ENCODE measurements around the gene ALDH5A1.

The ALDH5A1 gene

DNA sequence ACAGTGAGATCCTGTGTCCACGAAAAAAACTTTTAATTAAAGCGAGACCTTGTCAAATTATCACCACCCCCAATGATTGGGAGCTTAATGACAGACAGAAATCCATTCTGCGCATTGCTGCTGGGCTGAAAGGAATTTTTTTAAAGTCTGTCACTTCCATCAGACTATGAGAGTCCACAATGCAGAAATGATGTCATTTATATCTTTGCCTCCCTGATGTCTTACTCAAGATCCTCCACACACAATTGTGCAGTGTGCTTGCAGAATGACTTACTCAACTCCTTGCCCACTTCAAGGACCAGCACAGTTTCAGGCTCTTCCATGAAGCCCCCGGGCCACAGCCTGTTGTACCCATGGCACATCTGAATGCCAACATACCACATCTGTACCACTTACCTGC, 46.4 kb upstream of the ALDH5A1 start:
- no peaks in the 10 kb centered on the region for H3K79me2 ChIP-seq (ENCODE audit: insufficient read depth, low read length)
- TF ChIP-seq, protein P1, sequence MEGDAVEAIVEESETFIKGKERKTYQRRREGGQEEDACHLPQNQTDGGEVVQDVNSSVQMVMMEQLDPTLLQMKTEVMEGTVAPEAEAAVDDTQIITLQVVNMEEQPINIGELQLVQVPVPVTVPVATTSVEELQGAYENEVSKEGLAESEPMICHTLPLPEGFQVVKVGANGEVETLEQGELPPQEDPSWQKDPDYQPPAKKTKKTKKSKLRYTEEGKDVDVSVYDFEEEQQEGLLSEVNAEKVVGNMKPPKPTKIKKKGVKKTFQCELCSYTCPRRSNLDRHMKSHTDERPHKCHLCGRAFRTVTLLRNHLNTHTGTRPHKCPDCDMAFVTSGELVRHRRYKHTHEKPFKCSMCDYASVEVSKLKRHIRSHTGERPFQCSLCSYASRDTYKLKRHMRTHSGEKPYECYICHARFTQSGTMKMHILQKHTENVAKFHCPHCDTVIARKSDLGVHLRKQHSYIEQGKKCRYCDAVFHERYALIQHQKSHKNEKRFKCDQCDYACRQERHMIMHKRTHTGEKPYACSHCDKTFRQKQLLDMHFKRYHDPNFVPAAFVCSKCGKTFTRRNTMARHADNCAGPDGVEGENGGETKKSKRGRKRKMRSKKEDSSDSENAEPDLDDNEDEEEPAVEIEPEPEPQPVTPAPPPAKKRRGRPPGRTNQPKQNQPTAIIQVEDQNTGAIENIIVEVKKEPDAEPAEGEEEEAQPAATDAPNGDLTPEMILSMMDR (IDR thresholded peaks at IDR 0.05; ENCODE audit: insufficient read depth, low read length, poor library complexity, severe bottlenecking) = no peak
- no peak for TF ChIP-seq EZH2phosphoT487 (conservative IDR thresholded peaks at IDR 0.05; ENCODE audit: low read length)
- H2AFZ ChIP-seq (ENCODE audit: low read depth, low read length, severe bottlenecking) = no peak overlapping the region

DNA sequence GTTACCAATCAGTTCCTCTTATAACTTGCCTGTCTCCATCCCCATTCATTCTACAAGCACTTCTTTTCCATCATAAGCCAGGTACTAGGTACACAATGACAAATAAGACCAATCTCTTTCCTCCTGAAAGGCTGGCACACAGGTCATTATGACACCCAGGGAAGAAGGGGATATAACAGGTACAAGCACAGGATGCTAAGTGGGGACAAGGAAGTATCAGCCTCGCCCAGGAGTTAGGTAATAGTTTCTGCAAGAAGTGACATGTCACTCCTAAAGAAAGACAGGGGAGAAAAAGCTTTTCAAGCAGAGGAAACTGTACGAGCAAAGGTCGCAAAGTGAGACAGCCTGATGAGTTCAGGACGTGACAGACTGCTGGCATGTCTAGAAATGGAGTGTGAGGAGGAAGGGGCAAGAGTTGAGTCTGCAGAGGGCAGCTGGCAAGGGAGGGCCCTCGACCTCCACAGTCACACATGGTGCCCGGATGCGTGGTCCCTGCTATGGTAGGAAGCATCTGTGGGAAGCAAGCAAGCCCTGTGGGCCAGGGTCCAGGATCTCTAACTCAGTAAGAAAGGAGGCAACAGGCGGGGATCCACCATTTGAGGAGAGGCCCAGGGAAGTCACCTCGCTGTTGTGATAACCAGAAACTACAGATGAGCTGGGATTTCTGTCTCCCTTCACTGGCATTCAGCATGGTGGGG, 45.8 kb upstream of the ALDH5A1 start:
- H4K20me1 ChIP-seq (ENCODE audit: low read depth, low read length) = no peaks in the 10 kb centered on the region
- H3K79me2 ChIP-seq (ENCODE audit: insufficient read depth, low read length) = no peaks in the 10 kb centered on the region
- H2AFZ ChIP-seq (ENCODE audit: low read depth, low read length, severe bottlenecking) = no peak overlapping the region
- no peaks in the 10 kb centered on the region for H3K9me3 ChIP-seq (ENCODE audit: insufficient read depth, low read length)
- no peaks in the 10 kb centered on the region for H3K27me3 ChIP-seq (ENCODE audit: low read length)
- no peaks in the 10 kb centered on the region for H3K36me3 ChIP-seq (ENCODE audit: low read length)
- no peak overlapping the region for H3K4me2 ChIP-seq (ENCODE audit: low read depth, low read length, poor library complexity, severe bottlenecking)
- no peak overlapping the region for H3K4me3 ChIP-seq (ENCODE audit: insufficient read depth, low read length, poor library complexity, severe bottlenecking)
- H3F3A ChIP-seq (ENCODE audit: insufficient read depth) = no peaks in the 10 kb centered on the region
- no peak for TF ChIP-seq EZH2phosphoT487 (conservative IDR thresholded peaks at IDR 0.05; ENCODE audit: low read length)
- TF ChIP-seq, protein P1 (IDR thresholded peaks at IDR 0.05; ENCODE audit: insufficient read depth, low read length, poor library complexity, severe bottlenecking) = no peak
- no peak overlapping the region for H3K27ac ChIP-seq (ENCODE audit: low read depth, low read length)
- H3K9me2 ChIP-seq (replicated peaks; ENCODE audit: insufficient read depth, low read length) = no peaks in the 10 kb centered on the region
- H3K9ac ChIP-seq (ENCODE audit: low read length) = no peak overlapping the region

More for the DNA sequence above, 46.4 kb upstream of the ALDH5A1 start:
- Histone ChIP-seq H3K36me3 (ENCODE audit: low read length) (no peaks in the 10 kb centered on the region), H3K9ac (ENCODE audit: low read length) (no peak overlapping the region), H3K4me3 (ENCODE audit: insufficient read depth, low read length, poor library complexity, severe bottlenecking) (no peak overlapping the region), H3K9me2 (replicated peaks; ENCODE audit: insufficient read depth, low read length) (no peaks in the 10 kb centered on the region), H3F3A (ENCODE audit: insufficient read depth) (no peaks in the 10 kb centered on the region), H3K27me3 (ENCODE audit: low read length) (no peaks in the 10 kb centered on the region), H3K4me2 (ENCODE audit: low read depth, low read length, poor library complexity, severe bottlenecking) (no peak overlapping the region), H3K9me3 (ENCODE audit: insufficient read depth, low read length) (no peaks in the 10 kb centered on the region), H3K27ac (ENCODE audit: low read depth, low read length) (no peak overlapping the region), H4K20me1 (ENCODE audit: low read depth, low read length) (no peaks in the 10 kb centered on the region)

DNA sequence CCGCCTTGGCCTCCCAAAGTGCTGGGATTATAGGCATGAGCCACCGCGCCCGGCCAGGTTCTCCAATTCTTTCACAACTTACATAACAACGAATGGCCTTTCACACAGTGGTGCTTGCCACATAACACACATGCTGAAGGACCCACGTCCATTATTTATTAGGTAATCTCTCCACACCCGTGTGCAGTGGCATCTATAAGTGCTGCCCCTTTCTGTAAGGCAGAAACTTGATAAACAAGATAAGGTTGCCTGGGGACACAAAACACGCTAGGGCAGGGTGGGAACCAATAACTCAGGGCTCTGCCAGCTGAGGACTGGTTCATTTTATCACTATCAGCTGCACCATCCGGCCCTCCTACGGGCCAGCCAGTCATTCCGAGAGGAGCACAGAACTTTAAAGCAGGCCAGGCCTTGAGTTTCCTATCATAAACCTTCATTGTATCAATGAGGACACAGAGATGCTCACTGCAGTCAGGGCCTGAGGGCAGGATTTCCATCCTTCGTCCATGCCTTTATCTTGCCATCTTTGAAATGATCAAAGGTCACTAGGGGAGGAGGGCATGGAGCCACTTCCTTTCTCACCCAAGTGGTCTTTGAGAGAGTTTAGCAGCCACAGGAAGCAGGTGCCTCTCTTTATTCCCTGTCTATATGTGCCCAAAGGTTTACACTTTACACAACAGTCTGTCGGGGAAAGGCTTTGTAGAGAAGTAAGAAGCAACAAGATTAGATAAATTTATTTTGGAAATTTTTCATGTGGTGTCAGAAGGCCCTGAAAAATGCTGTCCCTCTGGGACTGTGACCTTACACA, 43.0 kb upstream of the ALDH5A1 start:
- H3K27ac ChIP-seq (ENCODE audit: low read depth, low read length) = no peak overlapping the region
- no peaks in the 10 kb centered on the region for H3F3A ChIP-seq (ENCODE audit: insufficient read depth)
- no peaks in the 10 kb centered on the region for H3K9me2 ChIP-seq (replicated peaks; ENCODE audit: insufficient read depth, low read length)
- no peak overlapping the region for H3K9ac ChIP-seq (ENCODE audit: low read length)
- TF ChIP-seq, protein P1 (IDR thresholded peaks at IDR 0.05; ENCODE audit: insufficient read depth, low read length, poor library complexity, severe bottlenecking) = no peak
- no peak for TF ChIP-seq EZH2phosphoT487 (conservative IDR thresholded peaks at IDR 0.05; ENCODE audit: low read length)
- H3K4me3 ChIP-seq (ENCODE audit: insufficient read depth, low read length, poor library complexity, severe bottlenecking) = no peak overlapping the region
- no peak overlapping the region for H3K4me2 ChIP-seq (ENCODE audit: low read depth, low read length, poor library complexity, severe bottlenecking)
- no peaks in the 10 kb centered on the region for H3K36me3 ChIP-seq (ENCODE audit: low read length)
- no peaks in the 10 kb centered on the region for H3K27me3 ChIP-seq (ENCODE audit: low read length)
- no peaks in the 10 kb centered on the region for H4K20me1 ChIP-seq (ENCODE audit: low read depth, low read length)
- H2AFZ ChIP-seq (ENCODE audit: low read depth, low read length, severe bottlenecking) = no peak overlapping the region
- H3K79me2 ChIP-seq (ENCODE audit: insufficient read depth, low read length) = no peaks in the 10 kb centered on the region
- H3K9me3 ChIP-seq (ENCODE audit: insufficient read depth, low read length) = no peaks in the 10 kb centered on the region
